HepG2 (cell line): ENCODE measurements around the gene FAHD1.

Experiments
- ZNF235 ChIP-seq: sonication (generic); formaldehyde crosslinking; IDR thresholded peaks from 2 replicates; pipeline ENCODE4 v1.8.1; 2023; ENCODE audit warnings: mild to moderate bottlenecking, missing genetic modification reagents, borderline replicate concordance
- TF ChIP-seq, protein P1 (sequence below): sonication (generic); formaldehyde crosslinking; IDR thresholded peaks from 2 replicates; pipeline ENCODE4 v1.4.0; 2020; ENCODE audit warnings: missing genetic modification reagents

DNA sequence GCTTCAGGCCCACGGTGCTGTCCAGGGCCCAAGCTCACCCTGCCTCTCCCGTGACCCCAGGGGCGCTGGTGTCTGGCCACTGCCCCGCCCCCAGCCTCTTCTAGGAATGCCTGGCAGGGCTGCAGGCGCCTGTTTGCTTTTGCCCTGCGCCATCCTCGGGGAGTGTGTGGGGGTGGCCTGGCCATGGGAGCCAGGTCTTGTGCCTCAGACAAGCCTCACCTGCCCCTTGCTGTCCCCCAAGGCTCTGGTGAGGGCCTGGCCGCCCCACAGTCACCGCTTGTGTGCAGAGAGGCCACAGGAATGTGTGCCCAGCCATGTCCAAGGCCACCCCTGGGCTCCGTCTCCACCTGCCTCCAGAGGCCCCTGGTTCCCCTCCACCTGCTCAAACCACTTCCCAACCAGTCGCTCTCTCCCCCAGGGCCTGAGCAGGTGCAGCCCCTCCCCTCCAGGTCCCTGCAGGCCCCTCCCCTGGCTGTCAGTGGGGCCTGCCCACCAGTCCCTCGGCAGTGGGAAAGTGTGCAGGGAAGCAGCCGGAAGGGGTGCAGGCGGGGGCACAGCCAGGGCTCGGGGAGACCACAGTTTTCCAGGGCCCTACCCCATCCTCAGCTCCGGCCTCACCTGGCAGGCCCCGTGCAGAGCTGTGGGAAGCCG is 32.7 kb upstream of the FAHD1 start:
- TF ChIP-seq, protein P1, sequence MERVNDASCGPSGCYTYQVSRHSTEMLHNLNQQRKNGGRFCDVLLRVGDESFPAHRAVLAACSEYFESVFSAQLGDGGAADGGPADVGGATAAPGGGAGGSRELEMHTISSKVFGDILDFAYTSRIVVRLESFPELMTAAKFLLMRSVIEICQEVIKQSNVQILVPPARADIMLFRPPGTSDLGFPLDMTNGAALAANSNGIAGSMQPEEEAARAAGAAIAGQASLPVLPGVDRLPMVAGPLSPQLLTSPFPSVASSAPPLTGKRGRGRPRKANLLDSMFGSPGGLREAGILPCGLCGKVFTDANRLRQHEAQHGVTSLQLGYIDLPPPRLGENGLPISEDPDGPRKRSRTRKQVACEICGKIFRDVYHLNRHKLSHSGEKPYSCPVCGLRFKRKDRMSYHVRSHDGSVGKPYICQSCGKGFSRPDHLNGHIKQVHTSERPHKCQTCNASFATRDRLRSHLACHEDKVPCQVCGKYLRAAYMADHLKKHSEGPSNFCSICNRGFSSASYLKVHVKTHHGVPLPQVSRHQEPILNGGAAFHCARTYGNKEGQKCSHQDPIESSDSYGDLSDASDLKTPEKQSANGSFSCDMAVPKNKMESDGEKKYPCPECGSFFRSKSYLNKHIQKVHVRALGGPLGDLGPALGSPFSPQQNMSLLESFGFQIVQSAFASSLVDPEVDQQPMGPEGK: peak; percentile 95
- no peak for TF ChIP-seq ZNF235 (CRISPR knock-in tag)
